GM19099 (cell line): Measurements from ENCODE around the gene FSTL1.

ENCODE experiments used
- POLR2A ChIP-seq: IDR thresholded peaks from 3 replicates; pipeline ENCODE4 v1.6.1; 2011; ENCODE audit warnings: low read depth; ENCODE audit not compliant: insufficient read length; ENCODE audit errors: extremely low read depth

FSTL1 gene

DNA sequence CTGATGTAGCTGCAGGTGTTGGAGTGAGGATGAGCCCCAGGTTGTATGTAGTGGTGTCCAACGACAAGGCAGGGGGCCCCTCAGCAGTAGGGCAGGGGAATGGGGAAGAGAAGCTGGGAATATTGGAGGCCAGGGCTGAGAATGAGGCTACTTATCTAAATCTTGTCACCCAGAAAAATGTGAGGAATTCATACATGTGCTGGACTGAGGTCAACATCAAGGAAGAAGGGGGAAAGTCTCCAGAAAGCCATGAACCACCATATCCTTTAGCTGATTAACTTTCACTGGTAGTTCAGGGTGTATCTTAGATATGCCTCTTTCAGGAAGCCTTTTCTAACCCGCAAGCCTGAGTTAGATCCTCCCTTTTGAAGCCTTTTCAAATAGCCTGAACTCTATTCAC, 22.6 kb upstream of the FSTL1 start:
- TF ChIP-seq POLR2A, result no peak

DNA sequence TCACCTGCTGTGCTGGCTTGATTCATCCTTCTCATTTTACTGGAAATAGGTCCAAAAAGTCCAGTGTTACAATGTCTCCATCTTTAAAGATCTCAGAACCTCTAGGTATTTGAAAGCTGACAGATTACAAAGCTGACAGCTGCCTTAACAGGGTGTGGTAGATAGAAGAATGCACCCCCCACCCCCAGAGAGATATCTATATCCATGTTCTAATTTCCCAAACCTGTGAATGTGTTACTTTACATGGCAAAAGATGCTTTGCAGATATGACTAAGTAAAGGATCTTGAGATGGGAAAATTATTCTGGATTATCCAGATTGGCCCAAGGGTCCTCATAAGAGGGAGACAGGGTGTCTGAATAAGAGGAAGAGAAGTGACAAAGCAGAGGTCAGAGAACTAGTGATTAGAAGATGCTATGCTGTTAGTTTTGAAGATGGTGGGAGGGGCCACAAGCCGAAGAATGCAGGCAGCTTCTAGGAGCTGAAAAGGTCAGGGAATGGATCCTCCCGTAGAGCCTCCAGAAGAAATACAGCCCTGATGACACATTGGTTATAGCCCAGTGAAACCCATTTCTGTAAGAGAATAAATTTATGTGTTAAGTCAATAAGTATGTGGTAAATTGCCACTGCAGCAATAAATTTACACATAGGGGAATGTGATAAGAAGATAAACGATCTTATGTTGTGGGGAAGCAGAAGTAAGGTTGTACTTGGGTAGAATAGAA, 21.5 kb upstream of the FSTL1 start:
- TF ChIP-seq POLR2A, result no peak

DNA sequence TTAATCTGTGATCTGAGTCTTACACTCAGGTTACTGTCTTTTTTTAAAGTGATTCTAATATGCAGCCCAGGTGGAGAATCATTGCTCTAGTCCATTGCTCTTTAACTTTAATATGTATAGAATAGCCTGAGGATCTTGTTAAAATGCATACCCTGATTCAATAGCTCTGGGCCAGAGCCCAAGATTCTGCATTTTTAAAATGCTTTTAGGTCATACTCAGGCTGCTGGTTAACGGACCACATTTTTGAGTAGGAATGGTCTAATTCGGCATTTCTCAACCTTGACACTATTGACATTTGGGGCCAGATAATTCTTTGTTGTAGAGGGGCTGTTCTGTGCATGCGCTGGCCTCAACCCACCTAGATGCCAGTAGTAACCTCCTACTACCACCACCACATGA, 20.9 kb upstream of the FSTL1 start:
- TF ChIP-seq POLR2A, result no peak

DNA sequence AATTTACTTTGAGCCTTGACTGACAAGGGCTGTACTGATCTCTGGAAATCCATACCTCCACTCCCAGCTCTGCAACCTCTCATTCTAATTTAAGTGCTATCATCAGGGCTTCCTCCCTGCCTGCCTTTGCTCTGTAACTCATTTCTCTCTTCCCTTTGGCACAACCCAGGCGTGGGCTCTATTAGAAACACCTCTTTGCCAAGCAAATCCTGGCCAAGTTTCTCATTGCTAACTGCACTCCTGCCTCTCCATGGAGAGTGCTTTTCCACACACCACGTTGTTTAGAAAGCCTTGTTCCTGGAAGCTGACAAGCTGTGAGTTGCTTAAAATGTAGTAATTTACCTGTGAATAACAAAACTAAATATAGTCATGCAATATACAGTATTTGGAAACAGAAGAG, 20.1 kb upstream of the FSTL1 start:
- TF ChIP-seq POLR2A, result no peak

DNA sequence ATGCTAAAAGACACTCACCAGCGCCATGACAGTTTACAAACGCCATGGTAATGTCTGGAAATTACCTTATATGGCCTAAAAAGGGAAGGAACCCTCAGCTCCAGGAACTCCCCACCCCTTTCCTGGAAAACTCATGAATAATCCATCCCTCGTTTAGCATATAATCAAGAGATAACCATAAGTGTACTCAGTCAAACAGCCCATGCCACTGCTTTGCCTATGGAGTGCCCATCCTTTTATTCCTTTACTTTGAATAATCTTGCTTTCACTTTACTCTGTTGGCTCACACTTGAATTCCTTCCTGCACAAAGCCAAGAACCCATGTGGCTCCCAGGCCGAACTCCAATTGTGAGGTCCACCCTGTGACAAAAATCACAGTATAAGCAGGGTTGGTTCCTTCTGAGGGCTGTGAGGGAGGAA, 19.1 kb upstream of the FSTL1 start:
- no peak for TF ChIP-seq POLR2A

DNA sequence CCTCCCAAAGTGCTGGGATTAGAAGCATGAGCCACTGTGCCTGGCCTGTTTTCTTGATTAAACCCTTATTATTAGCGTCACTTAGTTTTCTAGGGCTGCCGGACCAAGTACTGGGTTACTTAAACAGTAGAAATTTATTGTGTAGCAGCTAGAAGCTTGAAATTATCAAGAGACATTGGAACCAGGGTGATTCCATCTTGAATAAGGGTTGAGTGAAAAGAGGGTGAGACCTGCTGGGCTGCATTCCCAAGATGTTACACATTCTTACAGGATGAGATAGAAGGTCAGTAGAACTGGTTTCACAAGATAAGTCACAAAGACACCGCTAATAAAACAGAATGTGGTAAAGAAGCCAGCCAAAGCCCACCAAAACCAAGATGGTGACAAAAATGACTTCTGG, 18.6 kb upstream of the FSTL1 start:
- TF ChIP-seq POLR2A, result no peak

DNA sequence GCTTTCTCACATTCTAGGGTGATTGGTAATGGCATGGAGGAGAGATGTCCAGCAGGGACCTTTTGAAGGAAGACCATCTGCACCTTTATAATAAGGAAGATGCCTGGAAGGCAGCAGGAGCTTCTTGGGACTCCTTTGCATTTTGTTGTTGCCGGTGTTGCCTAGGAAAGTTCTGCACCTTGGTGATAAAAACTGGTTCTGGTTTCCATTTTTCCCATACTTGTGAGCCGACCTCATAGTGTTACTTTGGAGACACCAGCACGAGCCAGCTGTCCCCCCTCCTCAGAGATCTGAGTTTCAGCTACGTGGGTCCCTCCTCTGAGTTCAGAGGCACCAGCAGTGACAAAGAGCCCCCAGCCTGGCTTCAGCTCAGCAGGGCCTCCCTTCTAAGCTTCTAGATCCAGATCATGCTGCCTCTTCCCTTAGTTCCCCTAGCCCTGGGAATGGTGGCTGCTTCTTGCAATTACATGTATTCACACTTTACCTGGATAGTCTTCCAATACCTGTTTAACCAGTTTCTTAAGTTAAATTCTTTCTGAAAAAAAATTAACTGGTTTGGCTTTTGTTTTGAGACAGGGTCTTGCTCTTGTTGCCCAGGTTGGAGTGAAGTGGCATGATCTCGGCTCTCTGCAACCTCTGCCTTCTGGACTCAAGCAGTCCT, 18.0 kb upstream of the FSTL1 start:
- no peak for TF ChIP-seq POLR2A

DNA sequence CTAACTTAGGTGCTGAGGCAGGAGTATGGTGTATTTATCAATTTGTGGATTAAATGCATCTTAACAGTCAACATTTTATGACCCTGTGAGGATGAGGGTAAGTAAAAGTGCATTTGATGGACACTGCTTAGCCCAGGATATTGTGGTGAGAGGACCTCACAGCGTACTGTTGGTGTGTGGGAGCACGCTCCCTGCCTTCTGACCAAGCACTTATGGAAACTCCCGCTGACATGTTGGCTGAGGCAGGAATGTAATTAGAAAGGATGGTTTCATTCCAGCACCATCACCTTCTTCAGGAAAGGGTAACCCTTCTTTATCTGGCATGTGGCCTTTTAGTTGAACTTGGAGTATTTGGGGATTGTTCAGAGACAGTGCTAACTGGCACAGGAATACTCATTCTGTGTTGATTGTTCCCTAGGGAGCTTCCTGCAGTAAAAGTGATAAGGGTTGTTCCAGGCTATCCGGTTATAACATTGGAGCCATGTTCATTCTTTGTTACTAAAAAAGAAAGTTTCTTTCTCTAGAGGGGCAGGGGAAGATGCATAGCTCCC, 11.7 kb upstream of the FSTL1 start:
- TF ChIP-seq POLR2A, result no peak

DNA sequence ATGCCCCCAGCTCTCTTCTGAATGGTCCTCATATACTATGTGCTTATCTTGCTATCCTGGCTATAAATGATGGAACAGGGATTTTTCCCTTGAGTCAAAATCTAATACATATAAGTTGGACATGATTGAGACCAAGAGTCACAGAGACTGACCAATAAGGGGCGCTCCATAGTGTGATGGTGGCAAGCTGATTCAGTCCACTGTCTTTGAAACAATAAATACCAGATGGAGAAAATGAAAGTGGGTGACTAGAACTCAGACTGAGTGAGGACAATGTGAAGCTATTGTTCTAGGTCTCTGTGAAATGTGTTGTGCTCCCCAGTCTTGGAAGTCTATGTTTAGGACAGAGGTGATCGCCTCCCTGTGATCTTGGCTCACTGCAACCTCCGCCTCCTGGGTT, 10.6 kb upstream of the FSTL1 start:
- no peak for TF ChIP-seq POLR2A

DNA sequence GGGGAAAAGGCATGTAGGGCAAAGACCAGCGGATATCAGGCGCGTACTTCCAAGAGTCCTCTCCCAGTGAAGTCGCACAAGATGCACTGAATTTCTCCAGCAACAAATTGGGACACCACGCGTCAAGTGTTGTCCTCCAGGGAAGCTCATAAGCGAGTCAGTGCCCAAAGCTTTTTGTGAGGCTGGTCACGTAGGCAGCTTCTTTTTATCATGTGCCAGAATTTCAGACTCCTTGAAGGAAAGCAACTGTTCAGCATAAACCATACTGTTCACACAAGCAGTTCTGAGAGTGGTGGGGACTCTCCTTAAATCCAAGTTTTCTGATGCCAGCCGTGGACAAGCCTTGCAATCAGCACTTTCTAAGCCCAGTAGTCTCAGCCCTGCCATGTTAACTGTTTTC, 10.1 kb upstream of the FSTL1 start:
- no peak for TF ChIP-seq POLR2A

DNA sequence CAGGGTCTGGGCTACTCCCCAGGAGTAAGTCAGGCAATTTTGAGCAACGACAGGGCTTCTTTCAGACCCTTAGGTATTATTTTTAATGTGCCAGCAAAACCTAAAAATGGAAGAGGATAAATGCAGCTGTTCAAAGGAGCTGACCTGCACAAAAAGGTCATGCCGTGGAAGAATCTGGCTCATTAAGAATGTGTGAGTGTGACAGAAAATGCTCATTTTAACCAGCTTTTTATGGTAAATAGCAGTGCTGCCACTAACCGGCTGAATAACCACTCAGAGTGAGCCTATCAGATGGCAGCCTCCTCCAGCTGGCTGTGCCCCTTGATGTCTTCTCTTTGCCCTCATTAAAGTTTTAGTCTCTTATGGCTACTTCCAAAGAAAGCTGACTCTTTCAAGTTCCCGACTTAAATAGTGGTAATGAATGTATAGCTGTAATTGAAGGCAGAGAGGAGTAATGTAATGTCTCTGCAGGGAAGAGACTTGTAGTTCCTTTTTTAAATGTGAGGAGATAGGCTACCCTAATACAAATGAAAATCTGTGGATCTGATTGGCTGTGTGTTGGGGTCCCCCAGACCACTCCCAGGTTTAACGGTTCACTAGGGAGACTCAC, 9.5 kb upstream of the FSTL1 start:
- no peak for TF ChIP-seq POLR2A

DNA sequence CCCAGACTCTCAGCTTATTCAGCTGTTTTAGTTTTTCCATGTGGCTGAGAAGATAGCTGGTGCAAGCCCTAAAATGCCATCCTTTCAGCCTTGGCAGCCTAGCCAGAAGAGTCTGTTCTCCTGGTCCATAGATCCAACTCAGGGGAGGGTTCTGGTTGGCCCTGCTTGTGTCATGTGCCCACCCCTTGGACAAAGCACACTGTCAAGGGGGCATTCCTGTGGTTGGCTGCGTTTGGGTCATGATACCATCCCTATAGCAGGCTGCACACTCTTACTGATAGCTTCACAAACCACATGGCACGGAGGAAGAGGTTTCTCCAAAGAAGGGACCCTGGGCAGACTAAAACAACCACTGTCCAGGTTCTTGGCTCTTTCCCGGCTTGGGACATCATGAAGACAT, 8.4 kb upstream of the FSTL1 start:
- TF ChIP-seq POLR2A, result no peak

DNA sequence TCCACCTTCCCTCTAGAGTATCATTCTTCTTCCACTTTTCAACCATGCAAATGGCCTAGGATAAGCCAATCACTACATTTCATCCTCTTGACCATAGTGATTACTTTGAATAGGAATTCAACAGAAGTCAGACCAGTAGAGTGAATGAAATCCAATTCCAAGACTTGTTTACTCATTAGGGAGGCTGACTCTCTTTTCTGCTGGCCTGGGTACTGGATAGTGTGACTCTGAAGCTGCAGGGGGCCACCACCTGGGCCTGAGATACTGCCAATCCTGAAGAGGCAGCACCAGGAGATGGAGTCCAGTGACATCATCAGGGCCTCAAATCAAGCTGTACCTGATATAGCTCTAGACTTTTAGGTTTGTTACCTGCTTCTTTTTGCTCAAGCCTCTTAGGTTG, 7.0 kb upstream of the FSTL1 start:
- TF ChIP-seq POLR2A, result no peak

DNA sequence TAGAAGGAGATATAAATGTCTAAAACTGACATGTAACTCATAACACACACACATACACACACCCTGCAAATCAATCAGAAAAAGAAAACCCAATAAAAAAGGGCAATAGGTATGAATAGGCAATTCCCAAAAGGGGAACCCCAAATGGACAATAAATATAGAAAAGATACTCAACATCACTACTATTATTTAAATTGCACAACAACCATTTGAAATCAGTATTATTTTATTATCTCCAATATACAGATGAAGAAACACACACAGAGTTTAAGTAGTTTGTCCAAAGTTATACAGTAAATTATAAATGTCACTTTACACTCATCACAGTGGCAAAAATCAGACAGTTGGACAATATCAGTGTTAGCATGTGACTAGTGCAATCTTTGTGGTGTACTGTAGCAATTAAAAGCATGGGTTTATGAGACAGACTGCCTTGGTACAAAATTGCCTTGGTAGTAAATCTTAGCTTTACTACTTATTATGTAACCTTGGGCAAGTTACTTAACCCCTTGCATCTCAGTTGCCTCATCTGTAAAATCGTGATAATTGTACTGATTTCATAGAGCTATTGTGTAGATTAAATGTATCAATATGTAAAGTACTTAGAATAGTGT, 3.4 kb upstream of the FSTL1 start:
- TF ChIP-seq POLR2A, result no peak

DNA sequence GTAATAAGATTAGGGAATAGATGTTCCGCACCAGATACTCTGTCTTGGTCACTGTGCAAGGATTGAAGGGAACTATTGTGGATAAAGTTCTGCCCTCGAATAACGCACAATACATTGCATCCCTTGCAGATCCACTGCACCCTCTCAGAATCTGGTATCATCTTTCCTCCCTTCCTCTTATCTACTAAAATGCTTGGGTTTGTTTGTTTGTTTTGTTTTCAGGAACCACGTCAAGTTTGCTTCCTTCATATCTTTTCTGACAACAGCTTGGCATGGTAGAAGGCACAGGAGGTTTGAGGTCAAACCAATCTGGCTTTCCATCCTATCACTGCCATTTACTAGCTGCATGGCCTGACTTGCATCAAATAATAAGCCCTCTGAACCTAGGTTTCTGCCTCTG, 2.0 kb upstream of the FSTL1 start:
- TF ChIP-seq POLR2A, result no peak
